ENCODE measurements around the gene KCNRG. TPM values are rescaled to one million over a fixed set of nuclear protein-coding genes. Genes with fewer than 3 reads are reported as not detected.
A peak's percentile ranks its signal among the peaks of the same experiment; 100 is the strongest.

The KCNRG gene, protein sequence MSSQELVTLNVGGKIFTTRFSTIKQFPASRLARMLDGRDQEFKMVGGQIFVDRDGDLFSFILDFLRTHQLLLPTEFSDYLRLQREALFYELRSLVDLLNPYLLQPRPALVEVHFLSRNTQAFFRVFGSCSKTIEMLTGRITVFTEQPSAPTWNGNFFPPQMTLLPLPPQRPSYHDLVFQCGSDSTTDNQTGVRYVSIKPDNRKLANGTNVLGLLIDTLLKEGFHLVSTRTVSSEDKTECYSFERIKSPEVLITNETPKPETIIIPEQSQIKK
- total RNA-seq = 1 to 10 TPM in 2 of 5 donors, under 1 TPM in 3; 0.47 to 1.5 (median 0.75) TPM
- 1.0 TPM for total RNA-seq (2013)
- total RNA-seq = 0 to 0.83 (median 0.21) reads per million in 29 experiments

DNA sequence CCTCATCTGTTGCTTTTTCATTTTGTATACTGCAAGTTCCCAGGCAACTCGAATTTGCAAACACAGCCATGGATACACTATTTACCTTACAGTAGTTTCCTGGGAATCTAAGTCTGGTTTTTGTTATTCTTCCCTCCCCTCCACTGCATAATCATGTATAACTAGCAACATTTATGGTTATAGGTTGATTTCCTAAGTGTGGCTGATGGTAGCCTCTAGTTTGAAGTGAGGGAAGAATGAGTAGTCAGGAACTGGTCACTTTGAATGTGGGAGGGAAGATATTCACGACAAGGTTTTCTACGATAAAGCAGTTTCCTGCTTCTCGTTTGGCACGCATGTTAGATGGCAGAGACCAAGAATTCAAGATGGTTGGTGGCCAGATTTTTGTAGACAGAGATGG lies at the start of gene KCNRG:
KCNRG (plus strand) TSS at position 187 of the 400 bp plus-strand sequence; CDS start at position 237, 50 bp downstream.
- Mint-ChIP-seq H3K27me3 (no peaks in the 10 kb centered on the region), H3K4me3 (no peak within 1 kb of the TSS), H3K27ac (peak within 1 kb of the TSS; percentile 60 to 87), H3K36me3 (peaks cover 53% of the 10 kb centered on the region), H3K9me3 (no peaks in the 10 kb centered on the region), H3K4me1 (peaks cover 35 to 57% (median 51%) of the 10 kb centered on the region in 3 donors)
- CTCF ChIA-PET = interaction anchor here in 1 of 2 donors (1.0 to 1.3 kb wide), 2 partner anchors 70 to 87 kb away, joined by 4 to 7 read pairs; no protein-coding TSS in a partner anchor
- no peak for DNase-seq
- no peak for ATAC-seq (replicated peaks in 1 of 4)
- WGBS (ENCODE audit: insufficient coverage) = no CpG with 5 or more reads among the region's 5 CpGs
- no peaks in the 10 kb centered on the region for H3K9me3 ChIP-seq
- no peaks in the 10 kb centered on the region for H3K27me3 ChIP-seq (replicated peaks in 1 of 2; ENCODE audit: control insufficient read depth in 2 of 2, extremely low read depth in 1 of 2, insufficient read depth in 2 of 2, low read length in 1 of 2)
- POLR2A ChIA-PET = interaction anchor here (0.6 kb wide), 2 partner anchors 423 to 426 kb away, joined by 3 read pairs; no protein-coding TSS in a partner anchor
- H3K4me3 ChIP-seq (ENCODE audit: control insufficient read depth in 1 of 2, extremely low read depth in 1 of 2, low read length in 1 of 2) = no peak within 1 kb of the TSS
- no peak within 1 kb of the TSS for H3K27ac ChIP-seq (ENCODE audit: low read length)
- H3K4me1 ChIP-seq (ENCODE audit: control insufficient read depth in 1 of 2, extremely low read depth in 1 of 2, insufficient read depth in 2 of 2, low read length in 2 of 2) = no peaks in the 10 kb centered on the region
- H3K36me3 ChIP-seq (ENCODE audit: control insufficient read depth in 2 of 2, extremely low read depth in 1 of 2, insufficient read depth in 1 of 2, low read length in 1 of 2) = peaks cover 0 to 23% of the 10 kb centered on the region in 2 donors

DNA sequence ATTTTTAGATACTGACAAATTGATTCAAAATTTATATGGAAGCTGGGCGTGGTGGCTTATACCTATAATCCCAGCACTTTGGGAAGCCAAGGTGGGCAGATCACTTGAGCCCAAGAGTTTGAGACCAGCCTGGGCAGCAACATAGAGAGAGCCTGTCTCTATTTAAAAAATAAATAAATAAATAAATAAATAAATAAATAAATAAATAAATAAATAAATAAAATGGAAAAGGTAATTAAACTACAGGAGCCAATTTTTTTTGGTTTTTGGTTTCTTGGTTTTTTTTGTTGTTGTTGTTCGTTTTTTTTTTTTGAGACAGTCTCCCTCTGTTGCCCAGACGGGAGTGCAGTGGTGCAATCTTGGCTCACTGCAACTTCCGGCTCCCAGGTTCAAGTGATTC lies 47.8 kb upstream of the KCNRG start:
- Histone ChIP-seq H3K4me1 (ENCODE audit: control insufficient read depth in 1 of 2, extremely low read depth in 1 of 2, insufficient read depth in 2 of 2, low read length in 2 of 2) (no peaks in the 10 kb centered on the region), H3K4me3 (ENCODE audit: control insufficient read depth in 1 of 2, extremely low read depth in 1 of 2, low read length in 1 of 2) (no peak overlapping the region), H3K27ac (ENCODE audit: low read length) (no peak overlapping the region), H3K27me3 (replicated peaks in 1 of 2; ENCODE audit: control insufficient read depth in 2 of 2, extremely low read depth in 1 of 2, insufficient read depth in 2 of 2, low read length in 1 of 2) (no peaks in the 10 kb centered on the region), H3K9me3 (no peaks in the 10 kb centered on the region), H3K36me3 (ENCODE audit: control insufficient read depth in 2 of 2, extremely low read depth in 1 of 2, insufficient read depth in 1 of 2, low read length in 1 of 2) (no peaks in the 10 kb centered on the region)
- Mint-ChIP-seq H3K9me3 (peaks cover 11 to 32% (median 22%) of the 10 kb centered on the region in 3 donors), H3K27ac (no peak overlapping the region), H3K4me3 (no peak overlapping the region), H3K27me3 (no peaks in the 10 kb centered on the region), H3K36me3 (peaks cover 25% of the 10 kb centered on the region), H3K4me1 (no peaks in the 10 kb centered on the region)
- POLR2A ChIA-PET = interaction anchor here in 1 of 2 donors (0.6 kb wide), 1 partner anchor 1992 kb away, joined by 6 read pairs; no protein-coding TSS in a partner anchor
- ATAC-seq (replicated peaks in 1 of 4) (no peak), DNase-seq (no peak)
- WGBS (ENCODE audit: insufficient coverage) = 100% methylated on average over 1 of the region's 4 CpGs
- CTCF ChIA-PET = no interaction called here

DNA sequence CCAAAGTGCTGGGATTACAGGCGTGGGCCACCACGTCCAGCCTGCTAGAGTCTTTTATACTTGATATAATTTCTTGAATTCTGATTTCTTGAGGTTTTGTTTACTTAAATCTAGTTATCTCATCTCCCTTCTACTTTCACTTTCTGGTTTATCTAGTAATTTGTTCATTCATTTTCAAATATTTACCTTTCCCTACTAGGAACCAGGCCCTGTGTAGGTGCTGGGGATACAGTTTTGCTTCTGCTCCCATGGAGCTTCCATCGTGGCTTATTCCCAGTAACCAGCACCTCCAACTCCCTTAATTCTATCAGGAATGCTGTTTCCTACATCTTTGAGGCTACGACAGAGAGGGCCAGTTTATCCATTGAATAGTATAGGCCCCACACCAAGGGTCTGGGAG lies 42.5 kb upstream of the KCNRG start:
- WGBS (ENCODE audit: insufficient coverage) = no CpG with 5 or more reads among the region's 4 CpGs
- Mint-ChIP-seq H3K27ac (no peak overlapping the region), H3K9me3 (no peaks in the 10 kb centered on the region), H3K4me1 (peaks cover 0 to 2% (median 2%) of the 10 kb centered on the region in 3 donors), H3K36me3 (peaks cover 3% of the 10 kb centered on the region), H3K27me3 (no peaks in the 10 kb centered on the region), H3K4me3 (no peak overlapping the region)
- no peaks in the 10 kb centered on the region for H3K36me3 ChIP-seq (ENCODE audit: control insufficient read depth in 2 of 2, extremely low read depth in 1 of 2, insufficient read depth in 1 of 2, low read length in 1 of 2)
- H3K27ac ChIP-seq (ENCODE audit: low read length) = no peak overlapping the region
- no peaks in the 10 kb centered on the region for H3K27me3 ChIP-seq (replicated peaks in 1 of 2; ENCODE audit: control insufficient read depth in 2 of 2, extremely low read depth in 1 of 2, insufficient read depth in 2 of 2, low read length in 1 of 2)
- ATAC-seq (replicated peaks in 1 of 4) = no peak
- peaks cover 0 to 2% of the 10 kb centered on the region in 2 experiments for H3K4me1 ChIP-seq (ENCODE audit: control insufficient read depth in 1 of 2, extremely low read depth in 1 of 2, insufficient read depth in 2 of 2, low read length in 2 of 2)
- ChIA-PET CTCF (interaction anchor here (0.6 to 1.5 kb wide), 6 partner anchors 36 to 1650 kb away, joined by 3 to 5 read pairs (median 4); partner anchors contain the start of gene SPRYD7 (in 1 of the 2)), POLR2A (no interaction called here)
- no peak overlapping the region for H3K4me3 ChIP-seq (ENCODE audit: control insufficient read depth in 1 of 2, extremely low read depth in 1 of 2, low read length in 1 of 2)
- H3K9me3 ChIP-seq = no peaks in the 10 kb centered on the region
- DNase-seq = no peak

DNA sequence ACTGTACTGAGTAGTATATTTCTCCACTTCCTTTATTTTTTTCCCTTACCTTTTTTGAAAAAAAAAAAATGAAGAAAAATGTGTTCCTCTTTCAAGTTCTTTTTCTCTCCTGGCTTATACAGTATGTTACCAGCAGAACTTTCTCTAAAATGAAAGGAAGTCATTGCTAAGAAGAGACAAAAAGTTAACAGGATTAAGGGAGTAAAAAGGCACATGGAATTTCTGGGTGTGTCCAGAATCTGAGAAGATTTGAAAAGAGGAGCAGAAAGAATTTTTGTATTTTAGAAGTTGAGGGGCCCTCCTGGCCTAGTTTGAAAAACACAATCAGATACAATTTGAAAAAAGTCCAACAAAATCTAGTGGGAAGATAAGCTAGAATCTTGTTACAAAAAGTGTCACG lies 39.4 kb upstream of the KCNRG start:
- ChIA-PET POLR2A (no interaction called here), CTCF (interaction anchor here (0.6 to 3.5 kb wide), 21 partner anchors 16 to 1097 kb away, joined by 3 to 52 read pairs (median 6); partner anchors contain the start of gene TRIM13 (in 1 of the 2))
- no peak overlapping the region for H3K4me3 ChIP-seq (ENCODE audit: control insufficient read depth in 1 of 2, extremely low read depth in 1 of 2, low read length in 1 of 2)
- H3K4me3 Mint-ChIP-seq = no peak overlapping the region
- no peak for DNase-seq
- no peak overlapping the region for H3K27ac Mint-ChIP-seq
- H3K27me3 Mint-ChIP-seq = no peaks in the 10 kb centered on the region
- H3K9me3 Mint-ChIP-seq = no peaks in the 10 kb centered on the region
- no peaks in the 10 kb centered on the region for H3K36me3 ChIP-seq (ENCODE audit: control insufficient read depth in 2 of 2, extremely low read depth in 1 of 2, insufficient read depth in 1 of 2, low read length in 1 of 2)
- H3K4me1 Mint-ChIP-seq = peaks cover 0 to 2% (median 2%) of the 10 kb centered on the region in 3 donors
- H3K27ac ChIP-seq (ENCODE audit: low read length) = no peak overlapping the region
- no peaks in the 10 kb centered on the region for H3K36me3 Mint-ChIP-seq
- H3K4me1 ChIP-seq (ENCODE audit: control insufficient read depth in 1 of 2, extremely low read depth in 1 of 2, insufficient read depth in 2 of 2, low read length in 2 of 2) = peaks cover 0 to 2% of the 10 kb centered on the region in 2 experiments
- H3K27me3 ChIP-seq (replicated peaks in 1 of 2; ENCODE audit: control insufficient read depth in 2 of 2, extremely low read depth in 1 of 2, insufficient read depth in 2 of 2, low read length in 1 of 2) = no peaks in the 10 kb centered on the region
- no peaks in the 10 kb centered on the region for H3K9me3 ChIP-seq
- ATAC-seq (replicated peaks in 1 of 4) = no peak
- WGBS (ENCODE audit: insufficient coverage) = no CpG with 5 or more reads among the region's 1 CpG

DNA sequence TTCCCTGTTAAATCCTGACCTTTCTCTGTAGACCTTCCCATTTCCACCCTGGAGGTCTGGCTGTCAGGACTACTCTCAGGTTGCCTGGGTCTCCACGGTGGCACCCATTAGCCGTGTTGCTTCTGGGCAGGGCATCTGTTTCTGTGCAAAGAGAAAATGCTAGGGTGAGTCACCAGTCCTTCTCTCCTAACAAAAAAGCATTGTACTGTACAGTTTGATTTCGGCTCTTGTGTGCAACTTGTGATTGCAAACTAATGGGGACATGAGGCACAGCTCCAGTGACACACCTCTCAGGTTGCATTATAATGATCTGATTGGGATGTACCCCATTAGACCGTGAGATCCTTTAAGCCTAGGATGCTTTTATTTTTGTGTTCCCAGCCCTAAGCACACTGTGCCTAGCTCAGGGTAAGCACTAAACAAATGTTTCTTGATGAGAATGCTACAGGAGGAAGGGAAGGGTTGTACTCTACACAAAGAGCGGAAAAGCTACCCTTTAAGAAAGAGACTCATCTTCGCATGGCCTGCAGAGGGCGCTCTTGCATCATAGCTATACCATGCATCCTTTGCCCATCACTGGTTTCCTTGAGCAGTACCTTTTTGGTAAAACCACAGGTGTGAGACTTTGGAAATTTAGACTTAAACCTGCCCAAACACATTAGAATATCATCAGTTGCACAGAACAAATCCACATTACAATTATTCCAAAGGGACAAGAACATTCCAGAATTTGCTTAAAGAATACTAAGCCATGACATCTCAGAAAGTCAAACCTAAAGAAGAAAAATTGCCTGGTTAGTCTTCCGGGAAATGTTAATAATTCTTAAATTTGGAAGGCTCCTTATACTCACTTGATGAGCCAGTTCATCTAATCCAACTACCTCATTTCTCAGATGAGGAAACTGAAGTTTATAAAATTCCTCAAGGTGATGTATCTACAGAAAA lies 38.7 kb upstream of the KCNRG start:
- DNase-seq (peak; percentile 39 to 92 (median 71)), ATAC-seq (replicated peaks in 1 of 4) (peak; percentile 75 to 84 (median 81))
- ChIA-PET POLR2A (no interaction called here), CTCF (interaction anchor here (0.5 to 3.5 kb wide), 30 partner anchors 21 to 1991 kb away, joined by 3 to 52 read pairs (median 4); partner anchors contain the start of gene TRIM13 (in 1 of the 2))
- Mint-ChIP-seq H3K4me3 (no peak overlapping the region), H3K9me3 (no peaks in the 10 kb centered on the region), H3K27me3 (no peaks in the 10 kb centered on the region), H3K4me1 (peaks cover 0 to 2% (median 2%) of the 10 kb centered on the region in 3 donors), H3K36me3 (peaks cover 2% of the 10 kb centered on the region), H3K27ac (no peak overlapping the region)
- Histone ChIP-seq H3K9me3 (no peaks in the 10 kb centered on the region), H3K27me3 (replicated peaks in 1 of 2; ENCODE audit: control insufficient read depth in 2 of 2, extremely low read depth in 1 of 2, insufficient read depth in 2 of 2, low read length in 1 of 2) (no peaks in the 10 kb centered on the region), H3K36me3 (ENCODE audit: control insufficient read depth in 2 of 2, extremely low read depth in 1 of 2, insufficient read depth in 1 of 2, low read length in 1 of 2) (no peaks in the 10 kb centered on the region), H3K4me3 (ENCODE audit: control insufficient read depth in 1 of 2, extremely low read depth in 1 of 2, low read length in 1 of 2) (no peak overlapping the region), H3K4me1 (ENCODE audit: control insufficient read depth in 1 of 2, extremely low read depth in 1 of 2, insufficient read depth in 2 of 2, low read length in 2 of 2) (peaks cover 0 to 2% of the 10 kb centered on the region in 2 experiments), H3K27ac (ENCODE audit: low read length) (no peak overlapping the region)
- WGBS (ENCODE audit: insufficient coverage) = 20% methylated on average over 2 of the region's 8 CpGs

DNA sequence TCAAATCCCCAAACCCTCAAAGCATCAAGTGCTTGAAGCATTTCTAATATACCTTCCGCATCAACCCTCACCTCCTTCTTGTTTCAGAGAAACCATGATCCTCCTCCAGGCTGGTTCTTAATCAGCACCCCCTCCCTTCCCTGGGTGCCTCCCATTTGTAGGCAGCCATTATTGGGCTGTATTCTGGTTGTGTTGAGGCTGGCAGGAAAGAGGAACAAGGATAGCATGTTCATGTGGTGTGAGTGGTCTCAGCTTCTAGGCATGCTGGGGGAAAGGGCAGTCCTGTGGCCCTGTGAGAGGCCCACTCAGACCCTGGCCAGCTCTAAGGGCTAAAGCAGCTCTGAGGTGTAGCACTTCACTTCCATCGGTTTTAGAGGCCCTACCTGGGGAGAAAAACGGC lies 37.3 kb upstream of the KCNRG start:
- WGBS (ENCODE audit: insufficient coverage) = 50% methylated on average over 1 of the region's 3 CpGs
- H3K27ac ChIP-seq (ENCODE audit: low read length) = no peak overlapping the region
- no peak overlapping the region for H3K4me3 Mint-ChIP-seq
- no peak for ATAC-seq (replicated peaks in 1 of 4)
- ChIA-PET POLR2A (interaction anchor here in 1 of 2 donors (0.6 kb wide), 1 partner anchor 328 kb away, joined by 5 read pairs; no protein-coding TSS in a partner anchor), CTCF (interaction anchor here (0.6 to 3.5 kb wide), 11 partner anchors 19 to 1092 kb away, joined by 3 to 18 read pairs (median 6); partner anchors contain the start of genes SPRYD7 (in 1 of the 2) and TRIM13 (in 1 of the 2))
- peaks cover 0 to 2% of the 10 kb centered on the region in 2 experiments for H3K4me1 ChIP-seq (ENCODE audit: control insufficient read depth in 1 of 2, extremely low read depth in 1 of 2, insufficient read depth in 2 of 2, low read length in 2 of 2)
- H3K27ac Mint-ChIP-seq = no peak overlapping the region
- no peak overlapping the region for H3K4me3 ChIP-seq (ENCODE audit: control insufficient read depth in 1 of 2, extremely low read depth in 1 of 2, low read length in 1 of 2)
- H3K36me3 Mint-ChIP-seq = peaks cover 4% of the 10 kb centered on the region
- no peaks in the 10 kb centered on the region for H3K9me3 ChIP-seq
- no peaks in the 10 kb centered on the region for H3K36me3 ChIP-seq (ENCODE audit: control insufficient read depth in 2 of 2, extremely low read depth in 1 of 2, insufficient read depth in 1 of 2, low read length in 1 of 2)
- DNase-seq = no peak
- no peaks in the 10 kb centered on the region for H3K9me3 Mint-ChIP-seq
- H3K27me3 Mint-ChIP-seq = no peaks in the 10 kb centered on the region
- peaks cover 0 to 2% (median 2%) of the 10 kb centered on the region in 3 donors for H3K4me1 Mint-ChIP-seq
- H3K27me3 ChIP-seq (replicated peaks in 1 of 2; ENCODE audit: control insufficient read depth in 2 of 2, extremely low read depth in 1 of 2, insufficient read depth in 2 of 2, low read length in 1 of 2) = no peaks in the 10 kb centered on the region
